ENCODE data around the gene STRN3.

DNA sequence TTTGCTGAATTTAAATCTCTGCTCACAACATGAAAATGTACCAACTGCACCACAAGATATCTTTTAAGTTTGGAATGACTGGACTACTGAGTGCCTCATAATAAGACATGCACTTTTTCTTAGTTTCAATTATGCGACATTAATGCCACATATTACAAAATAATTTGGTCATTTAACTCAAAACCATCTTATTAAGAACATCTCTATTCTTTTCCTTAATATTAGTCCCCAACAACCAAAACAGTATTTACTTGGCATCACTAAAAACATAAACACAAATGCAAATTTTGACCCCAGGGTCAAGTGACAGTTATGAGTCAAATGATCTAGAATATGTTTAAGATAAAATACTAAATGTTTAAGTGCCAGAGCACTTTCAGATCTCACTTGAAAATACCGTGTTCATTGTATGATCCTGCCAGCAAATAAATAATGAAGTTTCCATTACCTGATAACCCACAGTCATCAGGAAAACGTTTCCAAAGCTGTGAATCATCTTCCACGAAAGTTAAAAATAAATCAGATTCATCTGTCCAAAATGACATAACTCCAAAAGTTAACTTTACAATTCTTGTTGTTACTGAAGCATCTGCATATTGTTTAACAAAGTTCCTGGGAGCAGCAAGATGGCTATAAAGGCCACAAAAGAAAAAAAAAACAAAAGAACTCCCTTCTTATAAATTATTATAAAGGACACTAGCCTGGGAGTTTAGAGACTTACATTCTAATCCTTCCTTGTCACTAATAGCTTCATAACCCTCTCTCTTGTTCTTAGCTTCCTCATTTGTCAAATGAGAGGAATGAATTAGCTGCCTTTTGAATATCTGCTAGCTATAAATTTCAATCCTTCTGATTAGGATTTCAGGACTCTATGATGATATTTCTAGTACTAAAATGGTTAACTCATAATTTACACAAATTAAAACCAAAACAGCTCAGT lies 31.2 kb downstream of the STRN3 start:
- TF ChIP-seq, protein P1, sequence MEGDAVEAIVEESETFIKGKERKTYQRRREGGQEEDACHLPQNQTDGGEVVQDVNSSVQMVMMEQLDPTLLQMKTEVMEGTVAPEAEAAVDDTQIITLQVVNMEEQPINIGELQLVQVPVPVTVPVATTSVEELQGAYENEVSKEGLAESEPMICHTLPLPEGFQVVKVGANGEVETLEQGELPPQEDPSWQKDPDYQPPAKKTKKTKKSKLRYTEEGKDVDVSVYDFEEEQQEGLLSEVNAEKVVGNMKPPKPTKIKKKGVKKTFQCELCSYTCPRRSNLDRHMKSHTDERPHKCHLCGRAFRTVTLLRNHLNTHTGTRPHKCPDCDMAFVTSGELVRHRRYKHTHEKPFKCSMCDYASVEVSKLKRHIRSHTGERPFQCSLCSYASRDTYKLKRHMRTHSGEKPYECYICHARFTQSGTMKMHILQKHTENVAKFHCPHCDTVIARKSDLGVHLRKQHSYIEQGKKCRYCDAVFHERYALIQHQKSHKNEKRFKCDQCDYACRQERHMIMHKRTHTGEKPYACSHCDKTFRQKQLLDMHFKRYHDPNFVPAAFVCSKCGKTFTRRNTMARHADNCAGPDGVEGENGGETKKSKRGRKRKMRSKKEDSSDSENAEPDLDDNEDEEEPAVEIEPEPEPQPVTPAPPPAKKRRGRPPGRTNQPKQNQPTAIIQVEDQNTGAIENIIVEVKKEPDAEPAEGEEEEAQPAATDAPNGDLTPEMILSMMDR (IDR thresholded peaks at IDR 0.05; ENCODE audit: poor library complexity) = no peak
- TF ChIP-seq EZH2 (IDR thresholded peaks at IDR 0.05; ENCODE audit: borderline replicate concordance) (no peak), EZH2phosphoT487 (IDR thresholded peaks at IDR 0.05; ENCODE audit: low read depth, severe bottlenecking, unreplicated experiment) (no peak)
